H9 (cell line): ENCODE results near the gene SLC44A1. TPM values are rescaled to one million over a fixed set of nuclear protein-coding genes. Genes with fewer than 3 reads are reported as not detected.

Experiments
- DNase-seq: peaks from one replicate; pipeline ENCODE4 v3.0.0-alpha.2; 2017
- H2AFZ ChIP-seq: one replicate; pipeline ENCODE4 v1.6.1; 2013; ENCODE audit warnings: mild to moderate bottlenecking, low read length, control low read depth, moderate library complexity
- H2AK5ac ChIP-seq: 2 replicates; pipeline ENCODE4 v1.6.1; 2013; ENCODE audit warnings: low read length, control low read depth, mixed read lengths; ENCODE audit not compliant: insufficient read length
- H2BK120ac ChIP-seq: one replicate; pipeline ENCODE4 v1.6.1; 2013; ENCODE audit warnings: low read depth, mild to moderate bottlenecking, low read length, control low read depth, inconsistent platforms; ENCODE audit not compliant: poor library complexity, severe bottlenecking
- H2BK12ac ChIP-seq: 2 replicates; pipeline ENCODE4 v1.6.1; 2013; ENCODE audit warnings: low read length, control low read depth, mixed read lengths, low read depth; ENCODE audit not compliant: insufficient read length
- H2BK15ac ChIP-seq: 2 replicates; pipeline ENCODE4 v1.6.1; 2013; ENCODE audit warnings: low read depth, low read length, control low read depth
- H2BK20ac ChIP-seq: one replicate; pipeline ENCODE4 v1.6.1; 2013; ENCODE audit warnings: low read depth, mild to moderate bottlenecking, low read length, control low read depth, inconsistent platforms; ENCODE audit not compliant: poor library complexity, severe bottlenecking
- H2BK5ac ChIP-seq: 2 replicates; pipeline ENCODE4 v1.6.1; 2013; ENCODE audit warnings: low read length, control low read depth, mixed read lengths; ENCODE audit not compliant: insufficient read length
- H3K14ac ChIP-seq: 2 replicates; pipeline ENCODE4 v1.6.1; 2013; ENCODE audit warnings: low read length, control low read depth; ENCODE audit not compliant: insufficient read depth
- H3K18ac ChIP-seq: 2 replicates; pipeline ENCODE4 v1.6.1; 2013; ENCODE audit warnings: low read depth, mild to moderate bottlenecking, mixed read lengths, low read length, control low read depth; ENCODE audit not compliant: insufficient read length
- H3K23ac ChIP-seq: 2 replicates; pipeline ENCODE4 v1.6.1; 2013; ENCODE audit warnings: low read length, control low read depth, mixed read lengths, low read depth; ENCODE audit not compliant: insufficient read length
- H3K23me2 ChIP-seq: 2 replicates; pipeline ENCODE4 v1.6.1; 2013; ENCODE audit warnings: low read depth, mild to moderate bottlenecking, mixed read lengths, low read length, control low read depth; ENCODE audit not compliant: insufficient read length, poor library complexity, severe bottlenecking
- H3K27ac ChIP-seq: 2 replicates; pipeline ENCODE4 v1.5.1; 2013; ENCODE audit warnings: low read length, control low read depth, mixed read lengths, low read depth; ENCODE audit not compliant: insufficient read length
- H3K27me3 ChIP-seq: 2 replicates; pipeline ENCODE4 v1.6.1; 2013; ENCODE audit warnings: low read length, control low read depth, inconsistent platforms; ENCODE audit not compliant: insufficient read depth
- H3K4ac ChIP-seq: 2 replicates; pipeline ENCODE4 v1.6.1; 2013; ENCODE audit warnings: low read depth, mild to moderate bottlenecking, control low read depth, inconsistent platforms, low read length, moderate library complexity
- H3K4me1 ChIP-seq: 2 replicates; pipeline ENCODE4 v1.6.1; 2013; ENCODE audit warnings: low read length, control low read depth, inconsistent platforms; ENCODE audit not compliant: insufficient read depth
- H3K4me2 ChIP-seq: 2 replicates; pipeline ENCODE4 v1.6.1; 2013; ENCODE audit warnings: low read length, control low read depth, mixed read lengths; ENCODE audit not compliant: insufficient read length, insufficient read depth
- H3K56ac ChIP-seq: 2 replicates; pipeline ENCODE4 v1.6.1; 2013; ENCODE audit warnings: low read depth, mild to moderate bottlenecking, mixed read lengths, low read length, control low read depth; ENCODE audit not compliant: insufficient read length
- H3K79me1 ChIP-seq: 2 replicates; pipeline ENCODE4 v1.6.1; 2013; ENCODE audit warnings: low read depth, mild to moderate bottlenecking, moderate library complexity, low read length, control low read depth, inconsistent platforms; ENCODE audit not compliant: insufficient read depth, poor library complexity, severe bottlenecking
- H3K79me2 ChIP-seq: 2 replicates; pipeline ENCODE4 v1.6.1; 2013; ENCODE audit warnings: low read length, control low read depth, inconsistent platforms; ENCODE audit not compliant: insufficient read depth
- H3K9ac ChIP-seq: 2 replicates; pipeline ENCODE4 v1.6.1; 2013; ENCODE audit warnings: low read length, control low read depth, mixed read lengths; ENCODE audit not compliant: insufficient read length; ENCODE audit errors: extremely low read depth
- H3K9me3 ChIP-seq: one replicate; pipeline ENCODE4 v1.6.1; 2013; ENCODE audit warnings: low read depth, low read length, inconsistent platforms; ENCODE audit not compliant: control insufficient read depth
- H3T11ph ChIP-seq: one replicate; pipeline ENCODE4 v1.6.1; 2013; ENCODE audit warnings: mild to moderate bottlenecking, low read length, control low read depth, inconsistent platforms
- H4K20me1 ChIP-seq: one replicate; pipeline ENCODE4 v1.6.1; 2013; ENCODE audit not compliant: control insufficient read depth, insufficient read length, insufficient read depth
- H4K5ac ChIP-seq: 2 replicates; pipeline ENCODE4 v1.6.1; 2013; ENCODE audit warnings: low read depth, mild to moderate bottlenecking, mixed read lengths, low read length, control low read depth; ENCODE audit not compliant: insufficient read length
- H4K8ac ChIP-seq: replicated peaks from 2 replicates; pipeline ENCODE4 v1.6.1; 2013; ENCODE audit warnings: low read length, control low read depth, mixed read lengths, low read depth; ENCODE audit not compliant: insufficient read length
- H4K91ac ChIP-seq: 2 replicates; pipeline ENCODE4 v1.6.1; 2013; ENCODE audit warnings: low read depth, mild to moderate bottlenecking, moderate library complexity, mixed read lengths, low read length, control low read depth; ENCODE audit not compliant: insufficient read length
- H3K27ac Mint-ChIP-seq, 3 experiments: 2 replicates in 2 of 3; 3 replicates in 1 of 3; pipeline ENCODE4 v1.8.0; 2020 to 2021; ENCODE audit warnings: mixed read lengths in 3 of 3, mild to moderate bottlenecking in 1 of 3, moderate library complexity in 1 of 3
- H3K27me3 Mint-ChIP-seq: 2 replicates; pipeline ENCODE4 v1.8.0; 2021; ENCODE audit warnings: low read depth, mild to moderate bottlenecking, moderate library complexity, mixed read lengths
- H3K36me3 Mint-ChIP-seq, 3 experiments: 2 replicates in 2 of 3; 3 replicates in 1 of 3; pipeline ENCODE4 v1.8.0; 2020 to 2021; ENCODE audit warnings: low read depth in 3 of 3, mixed read lengths in 3 of 3; ENCODE audit not compliant: insufficient read depth in 1 of 3
- H3K4me1 Mint-ChIP-seq, 2 experiments: 2 replicates each; pipeline ENCODE4 v1.8.0; 2020; ENCODE audit warnings: mixed read lengths in 2 of 2
- H3K4me3 Mint-ChIP-seq, 2 experiments: 2 replicates in 1 of 2; 3 replicates in 1 of 2; pipeline ENCODE4 v1.8.0; 2020 to 2021; ENCODE audit warnings: mild to moderate bottlenecking in 2 of 2, mixed read lengths in 2 of 2, moderate library complexity in 1 of 2
- H3K9me3 Mint-ChIP-seq, 2 experiments: 2 replicates in 1 of 2; 3 replicates in 1 of 2; pipeline ENCODE4 v1.8.0; 2020; ENCODE audit warnings: mild to moderate bottlenecking in 2 of 2, mixed read lengths in 2 of 2, moderate library complexity in 1 of 2
- CTCF ChIP-seq: fragments of 200-600 bp; sonication (generic); conservative IDR thresholded peaks from 3 replicates; pipeline ENCODE4 v1.8.0; 2021; ENCODE audit warnings: antibody characterized with exemption, mild to moderate bottlenecking
- WGBS: extraction: QIAGEN DNeasy Blood & Tissue Kit; methylation state at CpG from one replicate; pipeline ENCODE4 v1.1.7; 2013; ENCODE audit warnings: missing lambda C conversion rate, low lambda C conversion rate, mixed read lengths; ENCODE audit not compliant: insufficient read length; ENCODE audit errors: extremely low coverage; 5-methylcytosine and 5-hydroxymethylcytosine counted together
- total RNA-seq: library from RNA; stranded (reverse); gene quantifications from 2 replicates; pipeline ENCODE4 v1.2.1, GENCODE V29; 2021

The SLC44A1 gene
- total RNA-seq, 1 experiment from 2014 or later, result 60.7 TPM

- Histone ChIP-seq H3K27ac (no peak overlapping the region), H4K8ac (no peak overlapping the region), H4K91ac (no peak overlapping the region), H3K79me1 (no peaks in the 10 kb centered on the region), H3K18ac (no peak overlapping the region), H3K14ac (no peak overlapping the region), H3T11ph (no peak overlapping the region), H2BK5ac (no peak overlapping the region), H3K23ac (no peak overlapping the region), H2BK20ac (no peak overlapping the region), H3K4ac (no peak overlapping the region), H3K79me2 (no peaks in the 10 kb centered on the region), H2BK15ac (no peak overlapping the region), H3K23me2 (peaks cover 6% of the 10 kb centered on the region), H3K4me2 (peak overlapping the region; percentile 64), H4K20me1 (no peaks in the 10 kb centered on the region), H3K27me3 (no peaks in the 10 kb centered on the region), H4K5ac (no peak overlapping the region), H2BK12ac (no peak overlapping the region), H2AK5ac (no peak overlapping the region), H3K4me1 (no peaks in the 10 kb centered on the region), H3K56ac (no peak overlapping the region), H3K9ac (peak overlapping the region; percentile 18), H2BK120ac (no peak overlapping the region), H3K9me3 (no peaks in the 10 kb centered on the region), H2AFZ (peak overlapping the region; percentile 16)
- TF ChIP-seq CTCF, result no peak
- DNase-seq, result no peak
- Mint-ChIP-seq H3K9me3 (no peaks in the 10 kb centered on the region), H3K27me3 (no peaks in the 10 kb centered on the region), H3K36me3 (peaks cover 0 to 2% (median 0%) of the 10 kb centered on the region in 3 experiments; a peak in 2 of 7 replicates), H3K4me3 (peak overlapping the region; percentile 83 to 88), H3K27ac (peak overlapping the region in 2 of 3 experiments; percentile 63 to 83; a peak in 3 of 7 replicates), H3K4me1 (peaks cover 24 to 37% of the 10 kb centered on the region in 2 experiments)
- no CpG with 5 or more reads among the region's 16 CpGs for WGBS
Observed at GRCh38 chr9:105447386-105447813, 202.9 kb downstream of the SLC44A1 start.
